IMR-90 (cell line): Measurements from ENCODE around the gene GPR17. TPM values are rescaled to one million over a fixed set of nuclear protein-coding genes. Genes with fewer than 3 reads are reported as not detected.

ENCODE experiments used
- ATAC-seq: fragments of 200-7000 bp; cut with Tn5 transposase; 2 replicates; pipeline ENCODE4 v1.9.1; 2020; ENCODE audit warnings: low read depth, mild to moderate bottlenecking, moderate library complexity
- BruUV-seq: library from RNA; stranded (reverse); fragments of 400-500 nt; replicated peaks from 2 replicates; lab custom pipeline; 2021; lab: Mats Ljungman, UMichigan
- CTCF ChIA-PET: fragments of 300-600 bp; formaldehyde crosslinking; extraction: SDS; loops from one replicate; lab custom pipeline; 2021; ENCODE audit warnings: antibody characterized with exemption; lab: Yijun Ruan, JAX
- POLR2A ChIA-PET: fragments of 300-600 bp; sonication (Branson Sonifier 250); formaldehyde crosslinking; loops from one replicate; lab custom pipeline; 2022; ENCODE audit warnings: antibody characterized with exemption; ENCODE audit not compliant: unreplicated experiment; lab: Charles Lee
- DNase-seq: peaks from one replicate; pipeline ENCODE4 v3.0.0; 2013
- H2AFZ ChIP-seq: replicated peaks from 2 replicates; pipeline ENCODE3; 2013; ENCODE audit warnings: low read length, mild to moderate bottlenecking; ENCODE audit not compliant: poor library complexity
- H2AK5ac ChIP-seq: 2 replicates; pipeline ENCODE4 v1.6.1; 2013; ENCODE audit warnings: low read depth, low read length, inconsistent platforms
- H2AK9ac ChIP-seq: replicated peaks from 2 replicates; pipeline ENCODE3; 2013; ENCODE audit warnings: mild to moderate bottlenecking, low read depth, low read length, moderate library complexity; ENCODE audit not compliant: poor library complexity
- H2BK120ac ChIP-seq: 2 replicates; pipeline ENCODE4 v1.6.1; 2013; ENCODE audit warnings: low read depth, low read length, inconsistent platforms
- H2BK15ac ChIP-seq: 3 replicates; pipeline ENCODE4 v1.6.1; 2013; ENCODE audit warnings: low read depth, low read length, inconsistent platforms
- H2BK20ac ChIP-seq: 2 replicates; pipeline ENCODE4 v1.6.1; 2013; ENCODE audit warnings: low read depth, mild to moderate bottlenecking, inconsistent platforms, low read length, moderate library complexity
- H2BK5ac ChIP-seq: 2 replicates; pipeline ENCODE4 v1.6.1; 2013; ENCODE audit warnings: mild to moderate bottlenecking, low read depth, low read length, inconsistent platforms; ENCODE audit not compliant: poor library complexity, severe bottlenecking
- H3K14ac ChIP-seq: replicated peaks from 2 replicates; pipeline ENCODE4 v1.6.1; 2013; ENCODE audit warnings: low read depth, low read length, inconsistent platforms
- H3K18ac ChIP-seq: 2 replicates; pipeline ENCODE4 v1.6.1; 2013; ENCODE audit warnings: low read depth, low read length, control low read depth
- H3K23ac ChIP-seq: 2 replicates; pipeline ENCODE4 v1.6.1; 2013; ENCODE audit warnings: low read depth, low read length, inconsistent platforms
- H3K27ac ChIP-seq: 2 replicates; pipeline ENCODE4 v1.5.1; 2013; ENCODE audit warnings: mild to moderate bottlenecking, control low read depth, low read length; ENCODE audit not compliant: insufficient read depth
- H3K27me3 ChIP-seq: 2 replicates; pipeline ENCODE4 v1.6.1; 2013; ENCODE audit warnings: low read length; ENCODE audit not compliant: control insufficient read depth, insufficient read depth
- H3K36me3 ChIP-seq: 2 replicates; pipeline ENCODE4 v1.6.1; 2013; ENCODE audit warnings: low read length, mixed read lengths; ENCODE audit not compliant: control insufficient read depth, insufficient read depth
- H3K4ac ChIP-seq: 2 replicates; pipeline ENCODE4 v1.6.1; 2013; ENCODE audit warnings: low read depth, low read length, inconsistent platforms
- H3K4me1 ChIP-seq: 2 replicates; pipeline ENCODE4 v1.6.1; 2013; ENCODE audit warnings: low read length, mixed read lengths; ENCODE audit not compliant: control insufficient read depth, insufficient read depth
- H3K4me2 ChIP-seq: 2 replicates; pipeline ENCODE4 v1.6.1; 2013; ENCODE audit warnings: low read depth, mild to moderate bottlenecking, control low read depth, low read length, moderate library complexity
- H3K4me3 ChIP-seq: 2 replicates; pipeline ENCODE4 v1.5.1; 2013; ENCODE audit warnings: low read depth, mild to moderate bottlenecking, control low read depth, low read length, moderate library complexity; ENCODE audit not compliant: insufficient read depth
- H3K56ac ChIP-seq: 2 replicates; pipeline ENCODE4 v1.6.1; 2013; ENCODE audit warnings: low read length, inconsistent platforms; ENCODE audit not compliant: insufficient read depth; ENCODE audit errors: extremely low read depth
- H3K79me1 ChIP-seq, 2 experiments: 2 replicates each; pipeline ENCODE4 v1.6.1; 2013; ENCODE audit warnings: low read length in 2 of 2, inconsistent platforms in 1 of 2, low read depth in 1 of 2
- H3K9ac ChIP-seq: 2 replicates; pipeline ENCODE4 v1.6.1; 2013; ENCODE audit warnings: low read depth, low read length, control low read depth
- H3K9me1 ChIP-seq: 2 replicates; pipeline ENCODE4 v1.6.1; 2013; ENCODE audit warnings: low read length, inconsistent platforms; ENCODE audit not compliant: insufficient read depth
- H3K9me3 ChIP-seq: 2 replicates; pipeline ENCODE4 v1.6.1; 2013; ENCODE audit warnings: low read length; ENCODE audit not compliant: control insufficient read depth, insufficient read depth
- H4K20me1 ChIP-seq: 2 replicates; pipeline ENCODE4 v1.6.1; 2013; ENCODE audit warnings: low read length, inconsistent platforms; ENCODE audit not compliant: insufficient read depth
- H4K5ac ChIP-seq: 2 replicates; pipeline ENCODE4 v1.6.1; 2013; ENCODE audit warnings: mild to moderate bottlenecking, low read depth, low read length, control low read depth
- H4K8ac ChIP-seq, 2 experiments: 2 replicates each; pipeline ENCODE4 v1.6.1; 2013; ENCODE audit warnings: low read depth in 2 of 2, low read length in 2 of 2, control low read depth in 1 of 2, inconsistent platforms in 1 of 2
- H4K91ac ChIP-seq: 2 replicates; pipeline ENCODE4 v1.6.1; 2013; ENCODE audit warnings: low read depth, low read length, inconsistent platforms; ENCODE audit not compliant: insufficient read depth
- CEBPB ChIP-seq: IDR thresholded peaks from 2 replicates; pipeline ENCODE4 v1.6.1; 2012; ENCODE audit warnings: low read depth, low read length, improper control_type of control experiment
- CHD1 ChIP-seq: IDR thresholded peaks from 2 replicates; pipeline ENCODE4 v1.6.1; 2012; ENCODE audit warnings: low read depth, low read length, improper control_type of control experiment
- FOS ChIP-seq: fragments of 150-350 bp; IDR thresholded peaks from 2 replicates; pipeline ENCODE4 v1.6.1; 2016; ENCODE audit warnings: low read depth, low read length
- MAFK ChIP-seq: IDR thresholded peaks from 2 replicates; pipeline ENCODE4 v1.6.1; 2012; ENCODE audit warnings: low read depth, low read length, improper control_type of control experiment
- MAZ ChIP-seq: IDR thresholded peaks from 2 replicates; pipeline ENCODE4 v1.6.1; 2012; ENCODE audit warnings: low read depth, mild to moderate bottlenecking, low read length, improper control_type of control experiment, moderate library complexity, borderline replicate concordance
- MXI1 ChIP-seq: IDR thresholded peaks from 2 replicates; pipeline ENCODE4 v1.6.1; 2012; ENCODE audit warnings: low read depth, mild to moderate bottlenecking, low read length, moderate library complexity, borderline replicate concordance
- NFE2L2 ChIP-seq: fragments of 150-350 bp; IDR thresholded peaks from 2 replicates; pipeline ENCODE4 v1.6.1; 2016; ENCODE audit warnings: low read depth, mild to moderate bottlenecking, low read length
- POLR2A ChIP-seq: IDR thresholded peaks from 2 replicates; pipeline ENCODE4 v1.6.1; 2012; ENCODE audit warnings: mild to moderate bottlenecking, low read depth, low read length
- RAD21 ChIP-seq: IDR thresholded peaks from 2 replicates; pipeline ENCODE4 v1.6.1; 2012; ENCODE audit warnings: low read length, improper control_type of control experiment
- RCOR1 ChIP-seq: IDR thresholded peaks from 2 replicates; pipeline ENCODE4 v1.6.1; 2012; ENCODE audit warnings: mild to moderate bottlenecking, low read length, improper control_type of control experiment; ENCODE audit not compliant: insufficient replicate concordance
- RFX5 ChIP-seq: IDR thresholded peaks from 2 replicates; pipeline ENCODE4 v1.8.0; 2012; ENCODE audit warnings: low read depth, mild to moderate bottlenecking, low read length, moderate library complexity
- SMC3 ChIP-seq: fragments of 150-350 bp; IDR thresholded peaks from 2 replicates; pipeline ENCODE4 v1.6.1; 2016; ENCODE audit warnings: low read depth, mild to moderate bottlenecking, antibody characterized with exemption, low read length, moderate library complexity
- whole genome bisulfite sequencing, 2 experiments: methylation state at CpG; one replicate each; pipeline versions ENCODE4 v1.1.5 to v1.1.7; 2013; ENCODE audit warnings: missing lambda C conversion rate in 2 of 2; ENCODE audit not compliant: insufficient read length in 1 of 2; ENCODE audit errors: extremely low coverage in 2 of 2; 5-methylcytosine and 5-hydroxymethylcytosine counted together
- dilution Hi-C: fragments of 300-500 bp; cut with HindIII; formaldehyde crosslinking; loops from one replicate; pipeline ENCODE4 v1.14.3; 2018; ENCODE audit warnings: low sequenced_read_pairs; ENCODE audit not compliant: unreplicated experiment
- in situ Hi-C: fragments of 300-500 bp; cut with MboI; formaldehyde crosslinking; loops from 3 replicates; pipeline ENCODE4 v1.14.3; 2019; ENCODE audit warnings: low sequenced_read_pairs, inconsistent platforms, mixed read lengths
- intact Hi-C: fragments of 100-400 bp; cut with micrococcal nuclease; formaldehyde crosslinking; loops from 2 replicates; pipeline ENCODE4 v1.10.0; 2022
- polyA plus RNA-seq, 3 experiments: library from polyadenylated mRNA; depleted of rRNA; stranded (reverse); fragments of >200 nt; gene quantifications; 2 replicates each; pipeline ENCODE4 v1.2.3, GENCODE V29; 2012; ENCODE audit warnings: low replicate concordance in 1 of 3
- total RNA-seq: library from RNA; depleted of rRNA; stranded (reverse); fragments of >200 nt; gene quantifications from 2 replicates; pipeline ENCODE4 v1.2.3, GENCODE V29; 2012
- TF ChIP-seq, protein P1 (sequence below): fragments of 150-350 bp; IDR thresholded peaks from 2 replicates; pipeline ENCODE4 v1.6.1; 2016; ENCODE audit warnings: low read depth, mild to moderate bottlenecking, low read length, moderate library complexity, borderline replicate concordance
- TF ChIP-seq, protein P2 (sequence below): conservative IDR thresholded peaks from 2 replicates; pipeline ENCODE4 v1.5.1; 2012; ENCODE audit warnings: mild to moderate bottlenecking, low read depth, low read length, improper control_type of control experiment
- TF ChIP-seq, protein P3 (sequence below): fragments of 150-350 bp; IDR thresholded peaks from 2 replicates; pipeline ENCODE4 v1.6.1; 2017; ENCODE audit warnings: mild to moderate bottlenecking, antibody characterized with exemption, low read length, low read depth

Gene GPR17
- total and polyA plus RNA-seq, 2 of the 4 experiments (the other 2 are of a cell fraction) = not detected

DNA sequence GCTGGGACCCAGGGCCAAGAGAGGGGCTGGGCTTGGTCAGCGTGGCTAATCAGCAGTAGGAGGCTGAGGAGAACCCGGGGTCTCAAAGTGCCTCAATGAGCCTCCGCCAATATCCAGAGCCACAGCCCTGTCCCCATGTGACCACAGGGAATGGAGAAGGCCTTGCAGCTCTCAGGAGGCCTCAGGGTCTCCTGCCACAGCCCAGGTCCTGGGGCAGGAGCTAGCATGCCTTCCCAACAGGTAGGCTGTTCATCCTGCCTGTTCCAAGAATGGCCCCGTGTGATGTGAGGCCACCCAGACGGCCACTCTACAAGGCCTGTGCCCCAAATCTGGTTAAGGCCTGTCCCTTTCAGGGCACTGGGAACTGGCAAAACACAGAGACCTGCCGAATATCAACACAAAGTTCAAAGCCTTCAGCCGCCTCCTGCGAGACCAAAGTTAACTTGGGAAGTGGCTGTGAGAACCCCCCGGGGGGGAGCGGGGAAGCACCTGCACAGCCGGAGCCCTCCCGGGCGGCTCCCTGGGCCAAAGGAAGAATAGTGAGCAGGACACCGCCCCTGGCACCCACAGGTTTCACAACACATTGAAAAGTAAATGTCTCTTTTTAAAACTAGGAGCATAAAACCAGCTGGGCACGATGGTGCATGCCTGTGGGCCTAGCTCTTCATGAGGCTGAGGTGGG is 33.9 kb downstream of the GPR17 start:
- BruUV-seq = no TSS peak
- no peak overlapping the region for H3K23ac ChIP-seq
- no peak overlapping the region for H2BK120ac ChIP-seq
- H3K4me1 ChIP-seq = peaks cover 4% of the 10 kb centered on the region
- DNase-seq = no peak
- TF ChIP-seq MXI1 (no peak), RFX5 (no peak), RCOR1 (no peak), NFE2L2 (no peak), RAD21 (no peak), MAZ (no peak), CHD1 (no peak), SMC3 (no peak), CEBPB (no peak), FOS (no peak), MAFK (no peak), POLR2A (no peak)
- TF ChIP-seq, protein P1, sequence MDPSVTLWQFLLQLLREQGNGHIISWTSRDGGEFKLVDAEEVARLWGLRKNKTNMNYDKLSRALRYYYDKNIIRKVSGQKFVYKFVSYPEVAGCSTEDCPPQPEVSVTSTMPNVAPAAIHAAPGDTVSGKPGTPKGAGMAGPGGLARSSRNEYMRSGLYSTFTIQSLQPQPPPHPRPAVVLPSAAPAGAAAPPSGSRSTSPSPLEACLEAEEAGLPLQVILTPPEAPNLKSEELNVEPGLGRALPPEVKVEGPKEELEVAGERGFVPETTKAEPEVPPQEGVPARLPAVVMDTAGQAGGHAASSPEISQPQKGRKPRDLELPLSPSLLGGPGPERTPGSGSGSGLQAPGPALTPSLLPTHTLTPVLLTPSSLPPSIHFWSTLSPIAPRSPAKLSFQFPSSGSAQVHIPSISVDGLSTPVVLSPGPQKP = no peak
- TF ChIP-seq, protein P2, sequence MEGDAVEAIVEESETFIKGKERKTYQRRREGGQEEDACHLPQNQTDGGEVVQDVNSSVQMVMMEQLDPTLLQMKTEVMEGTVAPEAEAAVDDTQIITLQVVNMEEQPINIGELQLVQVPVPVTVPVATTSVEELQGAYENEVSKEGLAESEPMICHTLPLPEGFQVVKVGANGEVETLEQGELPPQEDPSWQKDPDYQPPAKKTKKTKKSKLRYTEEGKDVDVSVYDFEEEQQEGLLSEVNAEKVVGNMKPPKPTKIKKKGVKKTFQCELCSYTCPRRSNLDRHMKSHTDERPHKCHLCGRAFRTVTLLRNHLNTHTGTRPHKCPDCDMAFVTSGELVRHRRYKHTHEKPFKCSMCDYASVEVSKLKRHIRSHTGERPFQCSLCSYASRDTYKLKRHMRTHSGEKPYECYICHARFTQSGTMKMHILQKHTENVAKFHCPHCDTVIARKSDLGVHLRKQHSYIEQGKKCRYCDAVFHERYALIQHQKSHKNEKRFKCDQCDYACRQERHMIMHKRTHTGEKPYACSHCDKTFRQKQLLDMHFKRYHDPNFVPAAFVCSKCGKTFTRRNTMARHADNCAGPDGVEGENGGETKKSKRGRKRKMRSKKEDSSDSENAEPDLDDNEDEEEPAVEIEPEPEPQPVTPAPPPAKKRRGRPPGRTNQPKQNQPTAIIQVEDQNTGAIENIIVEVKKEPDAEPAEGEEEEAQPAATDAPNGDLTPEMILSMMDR = no peak
- TF ChIP-seq, protein P3, sequence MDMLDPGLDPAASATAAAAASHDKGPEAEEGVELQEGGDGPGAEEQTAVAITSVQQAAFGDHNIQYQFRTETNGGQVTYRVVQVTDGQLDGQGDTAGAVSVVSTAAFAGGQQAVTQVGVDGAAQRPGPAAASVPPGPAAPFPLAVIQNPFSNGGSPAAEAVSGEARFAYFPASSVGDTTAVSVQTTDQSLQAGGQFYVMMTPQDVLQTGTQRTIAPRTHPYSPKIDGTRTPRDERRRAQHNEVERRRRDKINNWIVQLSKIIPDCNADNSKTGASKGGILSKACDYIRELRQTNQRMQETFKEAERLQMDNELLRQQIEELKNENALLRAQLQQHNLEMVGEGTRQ = no peak
- WGBS, 2 experiments = 90% methylated on average over 3 of the region's 15 CpGs; no CpG with 5 or more reads in 1 of the 2 experiments
- H3K36me3 ChIP-seq = no peaks in the 10 kb centered on the region
- H2BK5ac ChIP-seq = no peak overlapping the region
- H3K9me1 ChIP-seq = peaks cover 9% of the 10 kb centered on the region; the same call in 1 of the 2 replicates
- ChIA-PET POLR2A (no interaction called here), CTCF (no interaction called here)
- ATAC-seq = no peak
- H4K20me1 ChIP-seq = no peaks in the 10 kb centered on the region
- H3K9me3 ChIP-seq = no peaks in the 10 kb centered on the region
- H3K9ac ChIP-seq = no peak overlapping the region
- no peak overlapping the region for H4K5ac ChIP-seq
- H3K4me2 ChIP-seq = no peak overlapping the region
- H3K4me3 ChIP-seq = no peak overlapping the region
- no peak overlapping the region for H3K56ac ChIP-seq
- intact Hi-C loops = no loop called here
- H2AK5ac ChIP-seq = no peak overlapping the region
- no peak overlapping the region for H4K91ac ChIP-seq
- H3K79me1 ChIP-seq = no peaks in the 10 kb centered on the region
- H2AFZ ChIP-seq = no peak overlapping the region
- H3K18ac ChIP-seq = no peak overlapping the region
- H3K4ac ChIP-seq = no peak overlapping the region
- no peak overlapping the region for H2BK15ac ChIP-seq
- H4K8ac ChIP-seq = no peak overlapping the region
- no peak overlapping the region for H3K27ac ChIP-seq
- in situ Hi-C loops = no loop called here
- no peak overlapping the region for H3K14ac ChIP-seq
- H2AK9ac ChIP-seq = no peak overlapping the region
- H3K27me3 ChIP-seq = peaks cover 22% of the 10 kb centered on the region
- no peak overlapping the region for H2BK20ac ChIP-seq
- dilution Hi-C loops = no loop called here
